AG09309 (cell line): ENCODE measurements around the gene VENTX.
"Not testable (repeated sequence)": the region's sequence is repeated elsewhere in the genome, so short reads cannot be mapped to it uniquely, and the experiment has no call there.

Experiments used
- DNase-seq: peaks from one replicate; pipeline ENCODE4 v3.0.0-alpha.2; 2010; ENCODE audit warnings: low read depth
- H3K4me3 ChIP-seq: 2 replicates; pipeline ENCODE4 v1.5.1; 2011; ENCODE audit warnings: mild to moderate bottlenecking, low read depth, low read length, moderate library complexity; ENCODE audit not compliant: control insufficient read depth
- TF ChIP-seq, protein P1 (sequence below): IDR thresholded peaks from 2 replicates; pipeline ENCODE4 v1.5.1; 2011; ENCODE audit warnings: mild to moderate bottlenecking, low read depth, low read length, inconsistent platforms; ENCODE audit not compliant: insufficient read depth, control insufficient read depth; ENCODE audit errors: missing control alignments

VENTX gene

GRCh38 chr10:133230387-133231195 is 7.1 kb upstream of the VENTX start:
- TF ChIP-seq, protein P1, sequence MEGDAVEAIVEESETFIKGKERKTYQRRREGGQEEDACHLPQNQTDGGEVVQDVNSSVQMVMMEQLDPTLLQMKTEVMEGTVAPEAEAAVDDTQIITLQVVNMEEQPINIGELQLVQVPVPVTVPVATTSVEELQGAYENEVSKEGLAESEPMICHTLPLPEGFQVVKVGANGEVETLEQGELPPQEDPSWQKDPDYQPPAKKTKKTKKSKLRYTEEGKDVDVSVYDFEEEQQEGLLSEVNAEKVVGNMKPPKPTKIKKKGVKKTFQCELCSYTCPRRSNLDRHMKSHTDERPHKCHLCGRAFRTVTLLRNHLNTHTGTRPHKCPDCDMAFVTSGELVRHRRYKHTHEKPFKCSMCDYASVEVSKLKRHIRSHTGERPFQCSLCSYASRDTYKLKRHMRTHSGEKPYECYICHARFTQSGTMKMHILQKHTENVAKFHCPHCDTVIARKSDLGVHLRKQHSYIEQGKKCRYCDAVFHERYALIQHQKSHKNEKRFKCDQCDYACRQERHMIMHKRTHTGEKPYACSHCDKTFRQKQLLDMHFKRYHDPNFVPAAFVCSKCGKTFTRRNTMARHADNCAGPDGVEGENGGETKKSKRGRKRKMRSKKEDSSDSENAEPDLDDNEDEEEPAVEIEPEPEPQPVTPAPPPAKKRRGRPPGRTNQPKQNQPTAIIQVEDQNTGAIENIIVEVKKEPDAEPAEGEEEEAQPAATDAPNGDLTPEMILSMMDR: no peak
- H3K4me3 ChIP-seq: no peak overlapping the region
- DNase-seq: no peak

GRCh38 chr10:133231244-133231945 is 6.3 kb upstream of the VENTX start:
- no peak for DNase-seq
- H3K4me3 ChIP-seq: no peak overlapping the region
- TF ChIP-seq, protein P1: no peak

DNA sequence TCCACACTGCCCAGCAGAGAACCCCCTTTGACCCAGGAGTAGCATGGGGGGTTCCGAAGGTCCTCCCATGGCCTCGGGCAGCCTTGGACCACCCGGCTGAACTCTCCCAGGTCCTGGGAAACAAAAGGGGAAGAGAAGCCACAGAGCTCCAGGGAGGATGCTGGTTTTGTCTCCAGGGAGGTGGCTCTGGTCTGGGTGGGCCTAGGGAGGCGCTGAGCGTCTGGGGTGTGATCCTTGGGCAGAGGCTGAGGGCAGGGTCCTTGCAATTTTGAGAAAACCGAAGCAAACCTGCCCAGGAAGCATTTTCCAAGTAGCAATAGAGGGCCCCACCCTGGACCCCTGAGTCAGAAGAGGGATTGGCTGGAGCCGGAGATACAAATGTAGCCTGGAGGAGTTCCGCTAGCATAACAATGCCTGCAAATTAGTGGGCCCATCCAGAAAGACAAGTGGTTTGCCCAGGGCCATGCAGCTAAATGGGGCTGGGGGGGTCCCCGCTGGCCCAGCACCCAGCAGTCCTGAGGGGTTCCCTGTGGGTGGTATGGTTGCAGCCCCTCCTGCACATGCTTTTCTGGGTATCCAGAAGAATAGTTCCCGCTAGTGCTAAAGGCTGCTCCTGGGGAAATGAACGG is 5.6 kb upstream of the VENTX start:
- H3K4me3 ChIP-seq: no peak overlapping the region
- DNase-seq: no peak
- TF ChIP-seq, protein P1: no peak

DNA sequence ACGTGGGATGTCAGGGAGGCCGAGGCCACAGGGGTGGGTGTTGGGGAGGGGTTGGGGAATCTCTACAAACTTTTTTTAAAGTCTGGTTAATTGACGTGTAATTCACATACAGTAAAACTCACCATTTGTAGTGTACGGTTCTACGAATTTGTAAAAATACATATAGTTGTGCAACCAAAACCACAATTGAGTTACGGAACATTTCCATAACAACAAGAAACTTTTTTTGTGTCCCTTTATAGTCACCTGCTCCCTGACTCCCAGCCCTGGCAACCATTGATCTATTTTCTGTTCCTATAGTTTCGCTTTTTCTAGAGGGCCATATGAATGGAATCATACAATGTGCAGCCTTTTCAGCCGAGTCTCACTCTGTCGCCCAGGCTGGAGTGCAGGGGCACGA is 2.9 kb upstream of the VENTX start:
- not testable (repeated sequence) for DNase-seq, H3K4me3 ChIP-seq

DNA sequence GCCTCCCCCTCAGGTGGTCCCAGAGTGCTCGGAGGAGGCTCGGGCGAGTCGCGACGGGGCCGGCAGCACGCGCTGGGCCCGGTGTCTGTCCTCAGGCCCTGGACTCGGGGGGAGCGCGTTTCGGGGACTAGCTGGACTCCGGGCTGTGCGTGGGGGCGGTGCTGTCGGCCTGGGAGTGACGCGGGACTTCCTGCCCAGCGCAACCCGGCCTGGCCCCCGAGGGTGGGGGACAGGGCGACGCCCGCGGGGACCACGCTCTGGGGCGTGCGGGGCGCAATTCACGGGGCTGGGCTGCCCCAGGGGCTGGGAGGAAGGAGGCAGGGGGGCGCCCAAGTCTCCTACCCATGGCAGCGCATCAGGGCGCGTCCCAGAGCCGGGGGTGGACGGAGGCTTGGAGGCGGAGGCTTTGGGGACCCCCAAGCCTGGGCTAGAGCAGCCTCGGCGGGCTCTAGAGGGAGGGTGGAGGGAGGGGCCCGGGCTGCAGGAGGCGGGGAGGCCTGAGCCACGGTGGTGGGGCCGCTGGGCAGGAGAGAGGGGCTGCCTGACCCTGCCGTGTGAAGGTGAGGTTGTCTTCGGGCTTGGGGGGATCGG is 2.3 kb upstream of the VENTX start:
- no peak for DNase-seq
- TF ChIP-seq, protein P1: no peak
- no peak overlapping the region for H3K4me3 ChIP-seq

DNA sequence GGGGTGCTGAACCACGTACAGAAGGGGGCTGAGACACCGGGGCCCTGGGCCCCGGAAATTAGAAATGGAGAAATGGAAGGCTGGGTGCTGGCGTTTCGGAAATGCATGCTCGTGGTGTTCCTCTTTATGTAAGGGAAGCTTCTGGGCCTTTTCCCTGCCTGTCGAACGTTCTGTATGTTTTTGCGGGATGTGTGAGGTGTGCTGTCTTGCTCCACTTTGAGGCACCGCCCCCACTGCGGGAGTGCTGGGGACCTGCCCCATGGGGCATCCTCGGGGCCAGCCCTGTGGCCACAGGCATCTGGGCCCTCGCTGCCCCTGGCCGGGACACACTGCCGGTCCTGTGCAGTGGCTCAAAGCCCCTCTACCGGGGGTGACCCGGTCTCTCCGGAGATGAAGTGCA is 1.7 kb upstream of the VENTX start:
- TF ChIP-seq, protein P1: no peak
- H3K4me3 ChIP-seq: no peak overlapping the region
- no peak for DNase-seq
